NCI-H2227 (cell line): ENCODE measurements around the gene SPACA6.
A peak's percentile ranks its signal among the peaks of the same experiment; 100 is the strongest.

ENCODE experiments used
- DNase-seq: peaks from one replicate; lab custom pipeline; 2025; ENCODE audit not compliant: unreplicated experiment; lab: John Stamatoyannopoulos, UW

SPACA6 gene

GRCh38 chr19:51688671-51689571, 4.2 kb upstream of the SPACA6 start:
- peak; percentile 89 for DNase-seq

GRCh38 chr19:51689751-51690453, 3.2 kb upstream of the SPACA6 start:
- DNase-seq, result peak; percentile 36

- peak; percentile 80 for DNase-seq
Observed at GRCh38 chr19:51690454-51691073, 2.6 kb upstream of the SPACA6 start.

- DNase-seq, result no peak
Observed at GRCh38 chr19:51691074-51691583, 2.0 kb upstream of the SPACA6 start.

- peak; percentile 8 for DNase-seq
Observed at GRCh38 chr19:51691584-51692428, 1.3 kb upstream of the SPACA6 start.

GRCh38 chr19:51692468-51692867, 662 bp upstream of the SPACA6 start:
- no peak for DNase-seq

- no peak for DNase-seq
Observed at GRCh38 chr19:51693819-51694218, 689 bp downstream of the SPACA6 start.

- no peak for DNase-seq
Observed at GRCh38 chr19:51694318-51695085, 1.4 kb downstream of the SPACA6 start.

- DNase-seq, result no peak
Observed at GRCh38 chr19:51695088-51695487, 2.0 kb downstream of the SPACA6 start.

- DNase-seq, result no peak
Observed at GRCh38 chr19:51695702-51696315, 2.7 kb downstream of the SPACA6 start.

GRCh38 chr19:51696606-51697005, 3.5 kb downstream of the SPACA6 start:
- no peak for DNase-seq

GRCh38 chr19:51697169-51697776, 4.1 kb downstream of the SPACA6 start:
- DNase-seq, result no peak

- DNase-seq, result no peak
Observed at GRCh38 chr19:51698296-51698695, 5.2 kb downstream of the SPACA6 start.

GRCh38 chr19:51699170-51699569, 6.0 kb downstream of the SPACA6 start:
- DNase-seq, result no peak

GRCh38 chr19:51701468-51702100, 8.5 kb downstream of the SPACA6 start:
- no peak for DNase-seq

- no peak for DNase-seq
Observed at GRCh38 chr19:51702103-51702824, 9.1 kb downstream of the SPACA6 start.

GRCh38 chr19:51702825-51703574, 9.9 kb downstream of the SPACA6 start:
- no peak for DNase-seq
